Measurements from ENCODE around the gene DDO. TPM values are rescaled to one million over a fixed set of nuclear protein-coding genes. Genes with fewer than 3 reads are reported as not detected.

DDO gene
- total RNA-seq, 1 donor = 4.6 TPM

- DNase-seq (ENCODE audit: low read depth in 2 of 3, low spot score in 2 of 3) = peak in 2 of 3 donors; percentile 62 to 89
These were observed 6.5 kb upstream of the DDO start for GRCh38 chr6:110421749-110422443.

GRCh38 chr6:110419028-110419739 lies 3.8 kb upstream of the DDO start:
- no peak for DNase-seq (ENCODE audit: low read depth in 2 of 3, low spot score in 2 of 3)

DNA sequence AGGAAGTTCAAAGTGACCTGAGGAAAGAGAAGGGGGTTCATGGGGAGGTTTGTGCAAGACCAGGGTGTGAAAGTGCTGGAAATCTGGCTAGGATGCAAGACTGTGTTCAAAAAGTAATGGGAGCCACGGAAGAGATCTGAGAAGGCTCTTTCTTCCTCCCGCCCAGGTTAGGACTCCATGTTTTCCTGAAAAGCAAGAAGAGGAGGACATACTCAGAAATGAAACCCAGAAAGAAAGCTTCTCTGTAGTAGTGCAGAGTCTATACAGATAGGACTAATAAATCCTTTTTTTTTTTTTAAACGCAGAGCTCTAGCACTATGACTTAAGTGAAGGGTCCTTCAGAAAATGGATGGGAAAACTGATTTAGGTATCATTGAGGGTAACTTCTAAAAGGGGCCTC lies 3.2 kb upstream of the DDO start:
- no peak for DNase-seq (ENCODE audit: low read depth in 2 of 3, low spot score in 2 of 3)

GRCh38 chr6:110414669-110415068 lies 706 bp downstream of the DDO start:
- DNase-seq (ENCODE audit: low read depth in 2 of 3, low spot score in 2 of 3) = no peak

DNA sequence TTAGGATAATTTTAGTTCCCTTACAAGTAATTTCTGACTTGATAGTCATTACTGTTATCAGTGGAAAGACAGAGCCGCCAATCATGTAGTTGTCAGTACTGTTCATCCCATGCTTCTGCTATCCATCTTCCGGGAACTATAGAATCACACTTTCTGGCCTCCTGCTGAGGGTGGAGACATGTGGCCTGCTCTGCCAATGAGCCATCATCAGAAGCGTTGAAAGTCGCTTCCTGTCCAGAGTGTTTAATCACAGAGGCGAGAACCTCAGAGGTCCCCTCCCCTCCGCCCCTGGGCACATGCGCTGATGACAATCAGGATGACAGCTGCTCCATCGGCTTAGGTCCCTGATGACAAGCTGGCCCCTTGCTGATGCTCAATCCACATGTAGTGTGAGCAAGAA lies 3.0 kb downstream of the DDO start:
- DNase-seq (ENCODE audit: low read depth in 2 of 3, low spot score in 2 of 3) = no peak

- no peak for DNase-seq (ENCODE audit: low read depth in 2 of 3, low spot score in 2 of 3)
These were observed 4.9 kb downstream of the DDO start for GRCh38 chr6:110410511-110410910.

DNA sequence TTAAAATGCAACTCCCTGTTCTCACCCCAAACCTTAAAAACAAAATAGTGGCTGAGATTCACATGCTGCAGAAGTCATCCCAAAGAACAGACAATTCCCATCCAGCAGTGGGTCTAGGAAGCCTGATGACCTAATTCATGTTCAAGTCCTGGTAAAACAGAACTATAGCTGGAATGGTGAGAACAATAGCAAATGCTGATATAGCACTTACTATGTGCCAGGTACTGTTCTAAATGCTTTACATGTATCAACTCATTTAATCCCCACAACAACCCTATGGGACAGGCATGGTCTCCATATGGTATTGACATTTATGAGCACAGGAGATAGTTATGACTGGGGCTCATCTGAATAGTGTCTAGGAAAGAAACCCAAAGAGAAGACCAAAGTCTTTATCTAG lies 5.6 kb downstream of the DDO start:
- DNase-seq (ENCODE audit: low read depth in 2 of 3, low spot score in 2 of 3) = no peak

DNA sequence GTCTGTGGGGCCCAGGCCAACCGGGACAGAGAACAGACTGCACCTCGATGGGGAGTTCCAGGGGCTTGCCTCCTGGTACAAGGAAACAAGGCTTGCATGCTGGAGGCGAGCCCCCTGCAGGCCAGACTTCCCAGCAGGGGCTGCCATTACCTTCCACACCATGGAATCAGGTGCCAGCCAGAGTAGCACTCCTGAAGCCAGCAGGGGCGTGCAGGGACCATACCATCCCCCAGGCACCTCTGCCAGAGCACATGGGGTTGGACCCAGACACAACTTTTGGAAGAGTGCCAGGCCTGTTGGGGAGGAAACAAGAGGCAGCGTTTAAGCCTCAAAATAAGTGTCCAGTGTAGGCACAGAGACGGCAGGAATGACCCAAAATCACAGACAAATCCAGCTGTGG lies 6.5 kb downstream of the DDO start:
- no peak for DNase-seq (ENCODE audit: low read depth in 2 of 3, low spot score in 2 of 3)

- no peak for DNase-seq (ENCODE audit: low read depth in 2 of 3, low spot score in 2 of 3)
These were observed 10.8 kb downstream of the DDO start for GRCh38 chr6:110404607-110405006.

- DNase-seq (ENCODE audit: low read depth in 2 of 3, low spot score in 2 of 3) = no peak
These were observed 13.7 kb downstream of the DDO start for GRCh38 chr6:110401585-110402176.

- no peak for DNase-seq (ENCODE audit: low read depth in 2 of 3, low spot score in 2 of 3)
These were observed 15.2 kb downstream of the DDO start for GRCh38 chr6:110400208-110400607.

- DNase-seq (ENCODE audit: low read depth in 2 of 3, low spot score in 2 of 3) = peak in 1 of 3 donors; percentile 34
These were observed 15.9 kb downstream of the DDO start for GRCh38 chr6:110399219-110400071.

DNA sequence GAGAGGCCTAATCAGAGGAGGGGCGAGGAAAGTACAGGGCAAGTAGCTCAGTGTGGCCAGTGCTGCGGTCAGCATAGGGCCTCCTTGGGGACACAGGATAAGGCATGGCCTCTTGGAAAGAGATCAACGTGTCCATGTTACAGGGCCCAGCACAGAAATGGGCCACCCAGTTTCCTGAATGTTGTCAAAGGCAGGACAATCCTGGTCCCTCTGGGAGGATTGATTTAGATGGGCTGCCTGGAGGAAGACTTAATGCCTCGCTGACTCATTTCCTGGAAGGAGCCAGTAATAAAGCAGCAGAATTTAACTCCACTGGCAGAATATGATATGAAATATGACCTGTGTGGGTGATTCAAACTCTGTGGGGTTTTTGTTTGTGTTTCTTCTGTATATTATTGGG lies 16.6 kb downstream of the DDO start:
- peak in 2 of 3 donors; percentile 15 to 38 for DNase-seq (ENCODE audit: low read depth in 2 of 3, low spot score in 2 of 3)

GRCh38 chr6:110395221-110395620 lies 20.2 kb downstream of the DDO start:
- DNase-seq (ENCODE audit: low read depth in 2 of 3, low spot score in 2 of 3) = no peak

DNA sequence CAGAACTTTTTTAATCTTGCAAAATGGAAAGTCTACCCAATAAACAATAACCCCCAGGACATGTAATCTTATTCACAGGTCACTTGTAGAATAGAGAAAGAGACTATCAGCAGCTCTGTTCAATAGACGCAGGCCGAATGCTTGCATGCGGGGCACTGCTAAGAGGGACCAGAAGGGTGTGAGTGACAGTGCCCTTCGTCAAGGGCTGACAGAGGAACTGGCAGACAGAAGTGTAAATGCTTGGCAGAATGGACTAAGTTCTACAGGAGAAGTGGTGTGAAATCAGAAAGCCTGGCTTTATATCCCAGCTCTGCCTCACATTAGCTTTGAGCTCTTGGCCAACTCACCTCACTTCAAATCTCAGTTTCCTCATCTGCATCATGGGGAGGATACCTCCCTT lies 21.0 kb downstream of the DDO start:
- DNase-seq (ENCODE audit: low read depth in 2 of 3, low spot score in 2 of 3) = no peak

DNA sequence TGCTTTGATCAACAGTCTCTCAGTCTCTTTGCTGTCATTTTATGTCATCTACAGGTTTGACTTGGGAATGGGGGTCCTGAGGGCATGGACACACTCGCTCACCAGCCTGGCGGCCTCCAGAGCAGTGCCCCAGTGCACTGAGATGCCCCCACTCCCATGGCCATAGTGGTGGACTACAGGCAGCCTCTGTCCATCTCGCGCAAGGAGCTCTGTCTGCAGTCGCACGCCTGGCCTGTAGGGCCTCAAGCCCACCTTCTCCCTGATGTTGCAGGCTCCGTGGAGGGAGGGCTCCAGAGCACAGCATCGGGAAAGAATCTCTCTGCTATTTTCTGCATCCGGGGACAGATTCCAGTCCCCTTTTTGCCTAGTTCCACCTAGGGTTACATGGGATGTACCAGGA lies 22.6 kb downstream of the DDO start:
- no peak for DNase-seq (ENCODE audit: low read depth in 2 of 3, low spot score in 2 of 3)

DNA sequence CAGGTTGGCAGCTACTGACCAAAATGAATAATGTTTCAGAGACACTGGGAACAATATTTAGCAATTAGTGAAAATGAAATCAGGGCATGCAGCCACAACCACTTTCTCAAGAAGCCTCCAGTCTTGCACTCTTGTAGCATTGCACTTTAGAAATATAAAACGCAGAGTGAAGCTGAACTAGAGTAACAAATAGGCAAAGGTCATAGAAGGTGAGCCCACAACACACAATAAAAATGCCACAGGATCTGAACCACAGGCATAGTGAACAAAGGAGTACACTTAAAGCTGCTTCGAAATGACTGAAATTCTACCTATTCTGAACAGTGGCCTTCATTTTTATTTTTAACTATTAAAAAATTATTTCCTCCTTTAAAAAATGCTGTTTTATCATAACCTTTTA lies 25.0 kb downstream of the DDO start:
- peak in 1 of 3 donors; percentile 21 for DNase-seq (ENCODE audit: low read depth in 2 of 3, low spot score in 2 of 3)

GRCh38 chr6:110389689-110390382 lies 25.5 kb downstream of the DDO start:
- DNase-seq (ENCODE audit: low read depth in 2 of 3, low spot score in 2 of 3) = peak in 2 of 3 donors; percentile 68 to 89

GRCh38 chr6:110387986-110388385 lies 27.4 kb downstream of the DDO start:
- no peak for DNase-seq (ENCODE audit: low read depth in 2 of 3, low spot score in 2 of 3)

DNA sequence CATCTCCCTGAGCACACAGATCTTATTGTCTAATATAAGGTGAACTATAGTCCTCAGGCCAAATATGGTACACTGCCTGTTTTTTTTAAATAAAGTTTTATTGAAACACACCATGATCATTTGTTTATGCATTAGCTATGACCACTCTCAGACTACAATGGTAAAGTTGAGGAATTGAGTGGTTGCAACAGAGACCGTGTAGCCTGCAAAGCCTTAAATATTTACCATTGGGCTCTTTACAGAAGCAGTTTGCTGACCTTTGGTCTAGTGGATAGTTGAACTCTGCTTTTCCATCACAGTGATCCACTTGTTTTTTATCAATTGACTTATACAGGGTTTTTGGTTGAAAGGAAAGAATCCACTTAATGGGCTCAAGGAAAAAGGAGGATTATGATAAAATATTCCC lies 29.9 kb downstream of the DDO start:
- no peak for DNase-seq (ENCODE audit: low read depth in 2 of 3, low spot score in 2 of 3)
